Ramos (cell line): ENCODE measurements around the gene NUP93.
"Not testable (repeated sequence)": the region's sequence is repeated elsewhere in the genome, so short reads cannot be mapped to it uniquely, and the experiment has no call there.

Source experiments
- in situ Hi-C: fragments of 300-500 bp; cut with MboI; formaldehyde crosslinking; loops from one replicate; pipeline ENCODE4 v1.14.3; 2022; ENCODE audit warnings: low sequenced_read_pairs; ENCODE audit not compliant: unreplicated experiment

The NUP93 gene

DNA sequence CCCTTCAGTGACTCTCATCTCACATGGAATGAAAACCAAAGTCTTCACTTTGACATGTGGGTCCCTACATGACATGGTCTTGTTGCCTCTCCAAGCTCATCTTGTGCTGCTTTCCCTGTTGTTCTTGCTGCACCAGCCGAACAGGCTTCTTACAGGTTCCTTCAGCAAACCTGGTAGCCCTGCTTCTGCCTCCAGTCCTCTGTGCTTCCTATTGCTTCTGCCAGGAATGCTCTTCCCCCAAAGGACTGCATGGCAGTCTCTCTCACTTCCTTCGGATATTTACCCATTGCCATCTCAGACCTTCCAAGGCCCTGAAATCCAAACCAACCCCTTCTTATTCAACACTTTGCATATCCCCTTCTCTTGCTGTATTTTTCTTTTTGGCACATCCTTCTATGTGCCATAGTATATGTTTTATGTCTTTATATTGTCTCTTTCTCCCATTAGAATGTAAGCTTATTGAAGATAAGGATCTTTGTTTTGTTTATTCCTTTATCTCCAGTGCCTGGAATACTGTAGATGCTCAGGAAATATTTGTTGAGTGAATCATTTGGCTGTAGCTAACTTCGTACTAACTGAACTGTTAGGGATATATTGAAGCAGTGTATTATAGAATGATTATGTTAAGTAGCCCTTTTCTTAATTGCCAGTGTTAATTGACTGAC, 77.2 kb downstream of the NUP93 start:
- in situ Hi-C loops = no loop called here

GRCh38 chr16:56807676-56808067, 77.7 kb downstream of the NUP93 start:
- in situ Hi-C loops = not testable (repeated sequence)

GRCh38 chr16:56810954-56811353, 81.0 kb downstream of the NUP93 start:
- in situ Hi-C loops = no loop called here

GRCh38 chr16:56811602-56812001, 81.7 kb downstream of the NUP93 start:
- in situ Hi-C loops = not testable (repeated sequence)

DNA sequence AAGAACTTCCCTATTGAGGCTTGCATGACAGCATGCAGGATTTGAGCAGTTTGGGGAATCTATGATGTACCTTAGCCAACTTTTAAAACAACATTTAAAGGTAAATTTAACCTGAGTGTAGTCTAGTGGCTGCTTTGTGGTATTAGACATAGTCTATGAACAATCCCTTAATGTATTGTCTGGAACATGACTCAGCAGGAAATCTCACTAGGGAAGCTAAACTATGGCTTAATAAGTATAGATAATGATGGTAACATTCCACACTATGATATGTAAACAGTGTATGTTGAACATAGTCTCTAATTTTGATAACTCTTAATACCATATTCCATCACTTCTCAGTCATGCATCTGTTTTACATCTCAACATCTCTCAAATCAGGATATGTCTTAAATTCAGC, 83.0 kb downstream of the NUP93 start:
- in situ Hi-C loops = no loop called here

DNA sequence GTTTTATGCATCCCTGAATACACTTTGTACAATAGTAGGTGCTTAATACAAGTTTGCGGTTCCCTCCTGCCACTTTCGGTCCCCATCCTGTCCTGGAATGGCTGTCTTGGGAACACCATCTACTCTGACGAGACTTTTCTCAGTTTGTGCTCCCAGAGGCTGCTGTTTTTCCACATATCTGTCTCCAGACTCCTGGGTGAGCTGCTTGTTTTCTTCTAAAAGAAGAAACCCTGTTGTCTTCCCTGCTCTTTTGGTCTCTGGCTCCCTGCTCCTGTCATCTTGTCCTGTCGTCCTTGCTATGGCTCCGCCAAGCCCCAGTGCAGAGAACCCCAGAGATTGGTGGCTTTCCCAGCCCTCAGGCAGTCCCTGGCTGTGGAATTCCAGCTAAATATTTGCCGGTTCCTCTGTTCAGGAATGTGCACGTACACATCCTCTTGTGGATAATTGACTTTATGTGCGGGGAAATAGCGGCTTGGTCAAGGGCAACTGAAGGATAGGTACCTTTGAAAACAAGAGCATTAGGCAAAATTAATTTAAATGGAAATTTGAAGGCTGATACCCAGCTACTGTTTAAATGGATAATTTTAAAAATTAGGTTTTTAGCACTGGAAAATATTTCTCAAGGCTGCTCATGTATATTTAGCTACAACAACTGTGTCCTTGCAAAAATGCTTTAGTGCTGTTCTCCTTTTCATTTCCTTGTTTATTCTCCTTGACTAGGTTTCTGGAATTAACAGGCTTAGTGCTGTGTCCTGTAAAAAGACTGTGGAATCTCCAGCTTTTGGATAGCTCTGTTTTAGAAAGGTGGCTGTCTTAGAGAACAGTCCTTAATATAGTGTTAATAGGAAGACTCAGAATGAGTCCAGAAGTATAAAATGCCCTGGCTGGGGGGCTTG, 84.9 kb downstream of the NUP93 start:
- in situ Hi-C loops = no loop called here

- in situ Hi-C loops = no loop called here
Measured at GRCh38 chr16:56815721-56816120, 85.8 kb downstream of the NUP93 start.

- in situ Hi-C loops = no loop called here
Measured at GRCh38 chr16:56817056-56817455, 87.1 kb downstream of the NUP93 start.

- in situ Hi-C loops = no loop called here
Measured at GRCh38 chr16:56817938-56818337, 88.0 kb downstream of the NUP93 start.

DNA sequence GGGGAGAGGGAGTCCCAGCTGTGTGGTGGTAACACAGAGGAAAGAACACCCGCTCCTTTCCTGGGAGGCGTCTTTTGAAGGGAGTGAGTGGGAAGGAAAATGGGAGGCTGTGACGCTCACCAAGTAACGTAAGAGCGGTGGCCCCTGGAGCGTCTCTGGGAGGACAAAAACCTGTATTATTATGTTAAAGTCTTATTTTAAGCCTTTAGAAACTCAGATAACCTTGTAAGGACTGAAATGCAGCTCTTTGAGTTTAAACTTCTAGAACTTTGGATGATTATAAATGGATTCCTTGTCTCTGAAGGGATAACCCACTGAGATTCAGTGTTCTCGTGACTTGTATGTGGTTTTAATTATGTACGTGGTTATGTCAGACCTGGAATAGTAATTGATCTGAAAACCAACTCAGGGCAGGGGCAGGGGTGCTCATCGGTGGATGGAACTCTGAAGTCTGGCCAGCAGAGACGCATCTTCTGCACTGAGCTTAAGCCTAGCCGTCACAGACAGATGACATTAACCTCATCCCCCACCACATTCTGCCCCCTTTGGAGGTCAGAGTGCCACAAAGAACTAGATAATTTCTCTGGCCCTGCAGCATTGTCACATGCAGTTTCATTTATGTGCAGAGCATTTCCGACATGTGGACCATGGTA, 93.3 kb downstream of the NUP93 start:
- in situ Hi-C loops = no loop called here

GRCh38 chr16:56824331-56824730, 94.4 kb downstream of the NUP93 start:
- in situ Hi-C loops = no loop called here

- in situ Hi-C loops = no loop called here
Measured at GRCh38 chr16:56824804-56825203, 94.9 kb downstream of the NUP93 start.

DNA sequence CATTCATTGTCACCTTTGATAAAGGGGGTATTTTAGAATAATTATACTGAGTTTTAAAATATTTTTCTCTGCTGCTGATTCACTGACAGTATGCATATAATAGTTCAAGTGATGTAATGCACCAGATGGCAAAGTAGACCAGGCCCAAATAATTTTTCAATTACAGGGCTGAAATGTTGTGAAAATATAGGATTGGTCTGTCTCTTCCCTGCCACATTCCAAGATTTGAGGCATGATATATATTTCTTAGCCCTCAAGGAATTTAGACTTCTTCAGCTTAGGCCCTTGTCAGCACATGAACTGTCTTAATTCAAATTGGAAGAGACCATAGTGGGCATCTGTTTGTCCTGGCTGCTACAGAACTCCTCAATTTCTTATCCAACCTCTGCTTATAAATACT, 95.9 kb downstream of the NUP93 start:
- in situ Hi-C loops = no loop called here

DNA sequence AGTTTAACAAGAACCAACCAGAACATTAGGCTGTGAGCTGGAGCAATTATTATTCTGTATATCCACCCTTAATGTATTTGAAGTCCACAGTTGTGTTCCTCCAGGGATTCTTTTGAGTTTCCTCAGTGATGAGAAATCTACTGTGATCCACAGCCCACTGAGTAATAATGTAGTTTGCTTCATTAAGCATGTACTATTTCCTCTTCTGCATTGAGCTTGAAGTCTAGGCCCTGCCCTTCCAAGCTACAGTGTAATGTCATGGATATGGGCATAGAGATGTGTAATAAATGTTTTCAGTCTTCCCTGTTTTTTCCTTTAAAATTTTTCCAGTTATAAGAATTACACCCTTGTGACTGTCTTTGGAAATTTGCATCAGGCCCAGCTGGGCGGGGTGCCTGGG, 98.7 kb downstream of the NUP93 start:
- in situ Hi-C loops = no loop called here

GRCh38 chr16:56830669-56831068, 100.7 kb downstream of the NUP93 start:
- in situ Hi-C loops = no loop called here

DNA sequence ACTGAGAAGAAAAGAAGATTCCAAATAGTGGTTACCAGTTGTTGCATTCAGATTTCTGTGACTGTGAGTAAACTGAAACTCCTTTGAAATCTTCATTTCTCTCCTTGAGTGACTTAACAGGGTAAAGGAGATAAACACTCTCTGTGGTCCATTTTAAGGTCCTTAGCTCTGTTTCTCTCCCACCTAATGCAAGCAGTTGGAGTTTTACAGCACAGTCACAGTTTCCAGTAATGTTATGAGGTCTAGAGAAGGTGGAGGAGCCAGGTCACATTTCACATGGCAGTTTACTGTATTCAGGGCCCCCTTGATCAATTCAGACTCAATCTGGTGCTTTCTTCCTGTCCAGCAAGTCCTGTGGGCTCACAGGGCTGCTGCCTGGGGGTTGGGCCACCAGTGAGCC, 102.8 kb downstream of the NUP93 start:
- in situ Hi-C loops = no loop called here

DNA sequence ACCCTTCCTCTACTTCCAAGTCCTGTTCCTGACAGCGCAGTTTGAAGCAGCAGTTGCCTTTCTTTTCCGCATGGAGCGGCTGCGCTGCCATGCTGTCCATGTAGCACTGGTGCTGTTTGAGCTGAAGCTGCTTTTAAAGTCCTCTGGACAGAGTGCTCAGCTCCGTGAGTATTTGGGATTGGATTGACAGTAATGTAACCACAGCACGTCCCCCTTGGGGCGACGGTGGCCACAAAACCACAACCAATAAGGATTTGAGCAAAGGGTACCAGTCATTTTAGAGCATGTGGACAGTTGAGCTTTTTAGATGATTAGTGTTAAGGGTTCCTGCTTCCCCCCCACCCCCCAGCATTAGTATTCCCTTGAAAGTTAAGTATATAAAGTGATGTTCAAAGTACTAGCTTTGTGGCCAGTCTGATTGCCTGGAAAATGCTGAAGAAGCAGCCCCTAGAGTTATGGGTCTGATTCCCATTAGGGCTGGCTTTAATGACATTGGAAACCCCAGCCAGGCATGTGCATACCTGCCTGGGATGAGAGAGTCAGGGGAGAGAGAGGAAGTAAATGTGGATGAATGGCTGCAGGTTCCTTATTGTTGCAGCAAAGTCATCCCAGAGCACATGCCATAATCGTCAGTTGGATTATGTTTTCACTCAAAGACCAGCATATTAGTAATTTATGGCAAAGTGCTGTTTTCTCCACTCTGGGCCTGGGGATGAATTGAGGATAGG, 103.5 kb downstream of the NUP93 start:
- in situ Hi-C loops = no loop called here

- in situ Hi-C loops = no loop called here
Measured at GRCh38 chr16:56835320-56835719, 105.4 kb downstream of the NUP93 start.

DNA sequence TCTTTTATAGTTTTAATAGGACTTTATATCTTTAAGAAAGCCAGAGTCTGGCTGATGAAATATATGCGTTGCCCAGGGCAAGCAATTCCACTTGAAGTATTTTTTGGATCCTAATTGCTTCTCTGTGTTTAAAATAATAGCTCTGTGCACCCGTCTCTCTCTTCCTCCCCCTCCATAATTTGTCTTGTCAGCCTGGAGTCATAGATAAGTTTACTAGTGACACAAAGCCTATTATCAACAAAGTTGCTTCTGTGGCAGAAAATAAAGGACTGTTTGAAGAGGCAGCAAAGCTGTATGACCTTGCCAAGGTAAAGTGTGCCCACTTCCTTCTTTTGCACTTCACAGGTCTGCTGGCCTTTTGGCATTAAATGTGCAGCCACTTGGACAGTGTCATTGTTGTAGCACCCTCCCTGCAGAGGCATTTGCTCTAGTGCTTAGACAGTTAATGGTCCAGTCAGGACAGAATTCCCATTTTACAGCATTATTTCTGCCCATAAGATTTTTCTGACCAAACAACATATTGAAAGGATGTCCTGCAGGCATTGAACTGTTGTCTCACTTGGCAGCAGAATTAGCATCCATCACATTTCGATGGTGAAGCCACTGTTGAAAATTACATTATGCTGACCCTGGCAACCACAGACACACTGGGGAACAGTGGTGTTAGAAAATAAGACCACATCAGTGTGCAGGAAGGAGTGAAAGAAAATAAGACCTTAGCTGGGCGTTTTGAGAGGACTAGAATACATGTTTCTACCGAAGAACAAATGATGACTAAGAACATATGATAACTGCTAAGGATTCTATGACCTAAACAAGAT, 106.7 kb downstream of the NUP93 start:
- in situ Hi-C loops = no loop called here
